GM12891 (cell line): ENCODE results near the gene HAPLN1.

Experiments used
- PAX5 ChIP-seq: IDR thresholded peaks from 2 replicates; pipeline ENCODE4 v1.6.1; 2011; ENCODE audit warnings: low read length, moderate library complexity, mild to moderate bottlenecking; ENCODE audit not compliant: insufficient read depth, severe bottlenecking
- POLR2A ChIP-seq: IDR thresholded peaks from 2 replicates; pipeline ENCODE4 v1.6.1; 2011; ENCODE audit warnings: low read depth, low read length, control low read depth
- POLR2AphosphoS5 ChIP-seq: IDR thresholded peaks from 2 replicates; pipeline ENCODE4 v1.6.1; 2011; ENCODE audit warnings: low read depth, low read length, control low read depth
- POU2F2 ChIP-seq: IDR thresholded peaks from 2 replicates; pipeline ENCODE4 v1.6.1; 2011; ENCODE audit warnings: low read depth, mild to moderate bottlenecking, control low read depth, low read length, moderate library complexity
- SPI1 ChIP-seq: IDR thresholded peaks from 2 replicates; pipeline ENCODE4 v1.6.1; 2011; ENCODE audit warnings: low read depth, low read length, control low read depth
- TAF1 ChIP-seq: IDR thresholded peaks from 2 replicates; pipeline ENCODE4 v1.6.1; 2011; ENCODE audit warnings: low read depth, low read length, control low read depth

- no peak for TF ChIP-seq POLR2AphosphoS5
- no peak for TF ChIP-seq POLR2A
- TF ChIP-seq TAF1 = no peak
- no peak for TF ChIP-seq PAX5
- TF ChIP-seq POU2F2 = no peak
- peak; percentile 78 for TF ChIP-seq SPI1
These were observed 66.1 kb downstream of the HAPLN1 start for GRCh38 chr5:83654427-83654994.
